Stimulated activated CD8-positive, alpha-beta memory T cell treated with anti-CD3 and anti-CD28 coated beads, Interleukin-4, amount 100 ng/mL, for 1 hour (primary cell): ENCODE results near the gene SMIM3.
"Not testable (repeated sequence)": the region's sequence is repeated elsewhere in the genome, so short reads cannot be mapped to it uniquely, and the experiment has no call there.

Source experiments
- DNase-seq, 2 donors: peaks; one replicate each; pipeline ENCODE4 v3.0.0-alpha.2; 2020; ENCODE audit warnings: low read depth in 2 of 2, low spot score in 1 of 2

Gene SMIM3, protein sequence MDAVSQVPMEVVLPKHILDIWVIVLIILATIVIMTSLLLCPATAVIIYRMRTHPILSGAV

DNA sequence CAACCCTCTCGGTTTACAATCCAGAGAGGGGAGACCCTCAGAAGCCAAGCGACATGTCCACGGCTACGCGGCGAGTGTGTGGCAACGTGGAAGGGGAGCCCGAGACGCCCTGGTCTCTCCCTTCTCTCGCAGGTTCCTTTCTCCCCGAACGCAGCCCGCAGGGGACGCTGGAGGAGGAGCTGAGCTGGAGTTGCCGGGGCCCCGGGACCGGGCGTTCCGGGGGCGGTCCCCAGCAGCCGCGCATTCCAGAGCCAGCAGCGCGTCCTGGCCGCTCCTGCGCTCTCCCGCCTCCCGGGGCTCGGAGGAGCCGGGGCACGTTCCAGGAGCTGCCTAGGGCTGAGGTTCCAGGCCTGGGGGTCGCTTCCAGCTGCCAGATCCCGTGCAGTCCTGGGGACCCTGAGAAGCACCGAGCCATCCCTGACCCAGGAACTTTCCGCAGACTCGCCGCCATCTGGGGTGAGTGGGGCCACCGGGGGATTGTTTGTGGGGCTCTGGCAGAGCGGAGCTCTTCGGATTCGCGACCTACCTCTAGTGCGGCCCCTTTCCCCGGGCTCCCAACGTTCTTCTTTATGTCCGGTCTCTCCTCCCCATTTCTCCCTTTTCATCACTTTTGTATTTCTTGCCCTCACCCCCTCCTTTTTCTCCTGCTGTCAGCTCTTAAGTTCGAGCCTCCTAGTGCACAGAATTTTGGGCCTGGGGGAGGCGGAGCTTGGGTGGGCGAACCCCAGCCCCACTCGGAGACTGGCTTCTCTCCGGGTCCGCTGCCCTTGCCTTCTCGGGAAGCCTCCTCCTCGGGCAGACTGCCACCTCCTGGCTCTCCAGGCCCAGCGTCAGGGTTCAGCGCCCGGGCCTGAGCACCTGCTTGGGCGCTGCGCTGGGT is at the start of gene SMIM3:
TSS of gene SMIM3 (plus strand) at position 241 of the 880 bp plus-strand sequence. CDS start 16,684 bp downstream, outside the sequence.
- DNase-seq, result peak in 1 of 2 donors; percentile 46

DNA sequence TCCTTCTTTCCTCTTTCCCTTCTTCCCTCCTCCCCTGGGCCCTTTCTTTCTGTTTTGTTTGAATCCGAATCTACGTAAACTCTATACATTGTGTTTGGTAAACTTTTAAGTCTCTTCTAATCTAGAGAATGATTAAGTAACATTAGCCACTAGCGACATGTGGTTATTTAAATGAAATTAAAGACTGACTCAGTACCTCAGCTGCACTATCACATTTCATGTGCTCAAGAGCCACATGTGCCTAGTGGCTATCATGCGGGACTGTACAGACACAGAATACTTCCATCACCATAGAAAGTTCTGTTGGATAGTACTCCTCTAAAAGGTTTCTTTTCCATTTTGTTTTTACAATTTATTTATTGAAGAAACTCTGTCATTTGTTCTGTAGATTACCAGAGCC is 48.7 kb upstream of the SMIM3 start:
- no peak for DNase-seq

DNA sequence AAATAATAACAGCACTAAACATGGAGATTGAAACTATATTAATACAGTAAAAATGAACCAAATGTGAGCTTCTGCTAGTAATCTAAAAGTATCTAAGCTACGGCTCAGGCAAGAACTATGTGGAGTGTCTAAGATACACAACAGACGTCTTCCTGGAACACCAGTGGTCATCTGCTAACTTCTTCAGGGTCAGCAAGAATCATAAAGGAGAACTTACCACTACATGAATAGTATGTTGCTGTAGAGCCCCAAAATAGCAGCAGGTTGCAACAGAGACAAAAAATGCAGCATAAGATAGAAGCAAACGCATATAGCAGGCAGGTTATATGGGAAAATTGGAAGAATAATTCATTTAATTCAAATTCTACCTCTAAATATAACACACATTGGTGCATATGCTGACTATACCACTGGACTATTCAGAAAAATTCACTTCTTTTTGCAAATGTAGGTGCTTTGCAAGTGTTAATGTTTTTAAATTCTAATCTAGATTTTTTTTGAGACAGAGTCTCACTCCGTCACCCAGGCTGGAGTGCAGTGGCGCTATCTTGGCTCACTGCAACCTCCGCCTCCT is 46.8 kb upstream of the SMIM3 start:
- DNase-seq, result no peak

DNA sequence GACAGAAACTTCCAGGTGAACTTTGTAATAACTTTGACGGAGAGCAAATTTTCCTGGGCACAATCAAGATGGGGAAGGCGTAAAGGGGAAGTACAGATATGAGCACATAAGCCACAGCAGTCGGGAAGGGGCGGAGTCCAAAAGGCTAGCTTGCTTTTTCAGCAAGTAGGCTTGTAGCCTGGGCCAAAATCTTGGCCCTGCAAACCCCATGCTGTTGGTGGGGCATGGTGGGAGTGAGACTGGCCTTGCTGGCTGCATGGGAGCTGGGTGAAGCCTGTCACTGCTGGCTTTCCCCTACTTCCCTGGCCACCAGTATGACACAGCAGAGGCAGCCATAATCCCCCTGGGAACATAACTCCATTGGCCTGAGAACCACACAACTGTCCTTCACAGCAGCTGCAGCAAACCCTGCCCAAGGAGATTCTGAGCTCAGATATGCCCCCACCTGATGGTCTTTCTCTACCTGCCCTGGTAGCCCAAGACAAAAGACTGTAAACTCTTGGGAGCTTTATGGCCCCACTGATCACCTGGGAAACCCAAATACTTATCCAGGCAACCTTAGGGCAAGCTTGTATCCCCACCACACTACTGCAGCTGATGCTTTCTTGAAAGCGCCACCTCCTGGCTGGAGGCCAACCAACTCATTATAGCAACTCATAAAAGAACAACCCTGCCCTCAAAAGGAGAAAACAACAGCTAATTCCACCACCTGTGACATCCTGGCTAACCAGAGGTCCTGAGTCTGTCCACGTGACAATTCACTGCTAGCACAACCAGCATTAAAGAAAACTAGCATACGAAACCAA is 43.8 kb upstream of the SMIM3 start:
- no peak for DNase-seq

DNA sequence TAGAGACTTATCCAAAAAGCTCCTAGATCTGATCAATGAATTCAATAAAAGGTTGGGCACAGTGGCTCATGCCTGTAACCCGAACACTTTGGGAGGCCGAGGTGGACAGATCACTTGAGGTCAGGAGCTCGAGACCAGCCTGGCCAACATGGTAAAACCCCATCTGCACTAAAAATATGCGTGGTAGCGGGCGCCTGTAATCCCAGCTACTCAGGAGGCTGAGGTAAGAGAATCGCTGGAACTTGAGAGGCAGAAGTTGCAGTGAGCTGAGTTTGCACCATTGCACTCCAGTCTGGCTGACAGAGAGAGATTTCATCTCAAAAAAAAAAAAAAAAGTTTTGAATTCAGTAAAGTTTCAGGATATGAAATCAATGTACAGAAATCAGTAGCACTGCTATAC is 39.7 kb upstream of the SMIM3 start:
- DNase-seq, result no peak

DNA sequence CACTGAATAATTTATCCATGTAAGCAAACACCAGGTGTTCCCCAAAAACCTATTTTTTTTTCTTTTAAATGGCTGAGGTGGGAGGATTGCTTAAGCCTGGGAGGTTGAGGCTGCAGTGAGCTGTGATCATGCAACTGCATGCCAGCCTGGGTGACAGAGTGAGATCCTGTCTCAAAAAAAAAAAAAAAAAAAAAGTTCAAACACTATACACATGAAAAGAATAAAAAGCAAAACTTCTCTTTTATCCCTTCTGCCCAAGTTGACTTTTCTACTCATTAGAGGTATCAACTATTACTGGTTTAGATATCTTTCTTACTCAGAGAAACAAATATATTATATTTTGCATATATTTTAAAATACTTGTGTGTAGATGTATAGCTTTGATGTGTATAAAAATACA is 37.6 kb upstream of the SMIM3 start:
- DNase-seq, result no peak

DNA sequence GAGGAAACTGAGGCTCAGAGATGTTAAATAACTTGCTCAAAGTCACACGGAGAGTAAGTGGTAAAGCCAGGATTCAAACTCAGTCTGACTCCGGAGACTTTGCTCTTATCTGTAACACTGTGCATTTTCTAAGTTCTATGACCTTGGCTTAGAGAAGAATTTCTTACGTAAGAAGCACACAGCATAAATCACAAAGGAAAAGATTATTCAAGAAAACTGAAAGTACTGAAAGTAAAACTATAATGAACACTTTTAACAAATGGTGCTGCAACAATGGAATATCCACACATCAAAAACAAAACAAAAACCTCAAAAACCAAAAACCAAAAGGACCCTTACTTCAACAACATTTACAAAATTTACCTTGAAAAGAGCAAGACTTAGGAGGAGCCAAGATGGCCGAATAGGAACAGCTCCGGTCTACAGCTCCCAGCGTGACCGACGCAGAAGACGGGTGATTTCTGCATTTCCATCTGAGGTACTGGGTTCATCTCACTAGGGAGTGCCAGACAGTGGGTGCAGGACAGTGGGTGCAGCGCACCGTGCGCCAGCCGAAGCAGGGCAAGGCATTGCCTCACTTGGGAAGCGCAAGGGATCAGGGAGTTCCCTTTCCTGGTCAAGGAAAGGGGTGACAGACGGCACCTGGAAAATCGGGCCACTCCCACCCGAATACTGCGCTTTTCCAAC is 36.0 kb upstream of the SMIM3 start:
- not testable (repeated sequence) for DNase-seq

DNA sequence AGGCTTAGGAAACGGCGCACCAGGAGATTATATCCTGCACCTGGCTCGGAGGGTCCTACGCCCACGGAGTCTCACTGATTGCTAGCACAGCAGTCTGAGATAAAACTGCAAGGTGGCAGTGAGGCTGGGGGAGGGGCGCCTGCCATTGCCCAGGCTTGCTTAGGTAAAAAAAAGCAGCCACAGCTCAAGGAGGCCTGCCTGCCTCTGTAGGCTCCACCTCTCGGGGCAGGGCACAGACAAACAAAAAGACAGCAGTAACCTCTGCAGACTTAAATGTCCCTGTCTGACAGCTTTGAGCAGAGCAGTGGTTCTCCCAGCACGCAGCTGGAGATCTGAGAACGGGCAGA is 35.4 kb upstream of the SMIM3 start:
- not testable (repeated sequence) for DNase-seq

DNA sequence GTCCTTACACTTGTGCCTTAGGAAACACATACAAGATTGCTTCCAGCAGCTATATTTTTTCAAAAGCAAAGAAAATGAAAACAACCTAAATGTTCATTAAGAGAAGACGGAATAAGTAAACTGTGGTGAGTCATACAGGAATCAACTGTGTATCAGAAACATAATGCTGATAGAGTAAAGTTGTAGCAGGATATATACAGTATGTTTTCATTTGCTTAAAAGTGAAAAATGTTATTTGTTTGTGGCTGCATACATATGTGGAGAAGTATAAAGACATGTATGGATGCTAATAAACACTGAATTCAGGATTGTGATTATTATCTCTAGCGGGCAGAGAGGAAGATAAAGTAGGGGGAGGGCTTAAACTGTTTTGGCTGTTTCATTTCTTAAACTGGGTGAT is 28.1 kb upstream of the SMIM3 start:
- no peak for DNase-seq

DNA sequence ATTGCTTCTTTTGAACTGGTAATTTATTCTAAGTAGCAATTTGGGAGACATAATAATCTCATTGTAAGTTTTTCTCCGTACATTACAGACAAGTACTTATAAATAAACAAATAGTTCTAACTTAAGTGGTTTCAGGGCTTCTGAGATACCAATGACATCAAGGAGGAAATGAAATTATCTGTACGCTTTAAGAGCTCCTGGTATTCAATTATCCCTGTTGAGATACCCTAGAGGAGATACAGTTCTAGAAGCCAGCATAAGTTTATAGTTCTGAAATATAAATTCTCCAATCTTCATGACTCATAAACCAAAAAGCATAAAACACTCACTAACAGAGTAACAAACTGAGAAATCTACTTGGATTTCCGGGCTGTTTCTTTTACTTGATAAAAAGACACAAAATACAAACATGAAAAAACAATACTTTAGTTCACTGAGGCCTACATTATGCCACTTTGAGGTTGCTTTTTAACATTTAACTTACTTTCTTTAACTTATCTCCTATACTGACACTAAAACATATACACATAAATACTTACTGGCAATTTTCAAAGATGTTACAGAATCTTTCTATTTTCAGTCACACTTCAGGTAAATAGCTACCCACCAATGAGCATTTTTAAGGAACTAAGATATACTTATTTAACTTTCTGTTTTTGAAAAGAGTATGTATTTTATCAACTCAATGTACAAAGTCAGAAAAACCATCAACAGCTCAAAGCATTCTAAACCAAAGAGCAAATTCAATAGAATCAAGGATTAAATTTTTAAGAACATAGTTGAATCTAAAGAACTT is 27.3 kb upstream of the SMIM3 start:
- no peak for DNase-seq

DNA sequence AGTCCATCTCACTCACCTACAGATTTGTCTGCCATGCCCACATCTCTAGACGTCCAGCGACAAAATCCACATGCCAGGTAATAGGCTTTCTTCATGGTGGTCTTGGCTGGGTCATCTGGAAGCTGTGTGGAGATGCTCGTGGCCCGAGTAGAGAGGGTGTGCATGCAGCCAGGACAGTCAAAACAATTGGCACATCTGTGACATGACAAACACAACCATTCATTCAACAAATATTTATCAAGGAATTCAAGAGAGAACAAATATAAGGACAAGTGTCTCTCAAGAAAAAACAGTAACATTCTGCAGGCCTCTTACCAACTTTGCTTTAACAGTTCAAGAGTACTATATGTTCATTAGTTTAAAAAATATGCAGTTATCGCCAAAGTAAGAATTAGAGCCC is 25.1 kb upstream of the SMIM3 start:
- DNase-seq, result no peak

DNA sequence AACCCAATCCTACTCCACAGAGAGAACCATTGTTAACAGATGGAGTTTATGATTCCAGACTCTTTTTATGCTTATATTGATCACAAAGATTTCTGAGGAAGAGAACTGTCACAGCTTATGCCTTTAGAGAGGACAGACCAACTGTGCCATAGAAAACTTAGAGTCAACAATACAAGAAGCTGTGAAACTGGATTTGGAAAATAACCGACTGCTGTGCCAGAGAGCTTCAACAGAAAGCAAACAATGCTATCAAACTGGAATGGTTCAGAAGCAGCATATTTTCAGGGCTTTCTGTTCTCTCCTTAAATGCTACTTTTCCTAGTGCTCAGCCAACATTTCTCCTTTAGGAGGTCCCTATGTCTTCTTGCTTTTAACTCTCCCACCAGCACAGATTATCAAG is 24.7 kb upstream of the SMIM3 start:
- no peak for DNase-seq

DNA sequence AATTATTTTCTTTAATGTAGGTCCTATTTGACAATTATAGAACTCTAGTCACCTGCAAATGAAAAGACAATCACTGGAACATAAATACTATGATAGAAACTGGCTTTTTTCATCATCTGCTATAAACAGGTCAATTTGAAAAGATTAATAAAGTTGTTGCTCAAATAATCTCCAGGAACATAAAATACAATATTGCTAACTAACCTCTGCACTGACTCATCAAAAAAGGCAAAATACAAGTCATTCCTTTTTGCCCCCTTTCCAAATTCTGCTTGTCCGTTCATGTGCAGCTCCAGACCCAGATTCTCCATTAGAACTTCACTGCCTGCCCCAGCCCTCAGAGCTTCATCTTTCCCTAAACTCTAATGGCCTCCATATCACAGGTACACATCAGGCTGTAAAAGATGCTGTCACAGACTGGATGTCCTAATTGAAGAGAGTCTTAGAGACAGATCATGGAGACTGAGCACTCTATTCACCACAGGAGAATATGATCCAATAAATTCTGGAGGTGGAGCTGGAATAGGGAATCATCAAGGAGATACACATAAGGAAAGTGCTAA is 21.4 kb upstream of the SMIM3 start:
- no peak for DNase-seq

DNA sequence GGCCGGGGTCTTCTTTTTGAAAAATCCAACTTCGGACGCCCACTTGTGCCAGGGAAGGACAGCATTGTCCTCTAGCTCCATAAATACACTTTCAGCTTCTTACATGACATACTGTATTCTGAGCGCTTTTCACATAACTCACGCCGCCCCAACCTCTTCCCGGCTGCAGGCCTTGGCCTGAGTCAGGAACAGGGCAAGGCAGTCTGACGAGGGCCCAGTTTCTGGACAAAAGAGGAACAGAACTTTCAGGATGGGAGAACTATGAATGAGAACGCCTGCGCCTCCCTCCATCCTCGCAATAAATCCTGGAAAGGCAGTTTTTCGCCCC is 20.4 kb upstream of the SMIM3 start:
- no peak for DNase-seq

DNA sequence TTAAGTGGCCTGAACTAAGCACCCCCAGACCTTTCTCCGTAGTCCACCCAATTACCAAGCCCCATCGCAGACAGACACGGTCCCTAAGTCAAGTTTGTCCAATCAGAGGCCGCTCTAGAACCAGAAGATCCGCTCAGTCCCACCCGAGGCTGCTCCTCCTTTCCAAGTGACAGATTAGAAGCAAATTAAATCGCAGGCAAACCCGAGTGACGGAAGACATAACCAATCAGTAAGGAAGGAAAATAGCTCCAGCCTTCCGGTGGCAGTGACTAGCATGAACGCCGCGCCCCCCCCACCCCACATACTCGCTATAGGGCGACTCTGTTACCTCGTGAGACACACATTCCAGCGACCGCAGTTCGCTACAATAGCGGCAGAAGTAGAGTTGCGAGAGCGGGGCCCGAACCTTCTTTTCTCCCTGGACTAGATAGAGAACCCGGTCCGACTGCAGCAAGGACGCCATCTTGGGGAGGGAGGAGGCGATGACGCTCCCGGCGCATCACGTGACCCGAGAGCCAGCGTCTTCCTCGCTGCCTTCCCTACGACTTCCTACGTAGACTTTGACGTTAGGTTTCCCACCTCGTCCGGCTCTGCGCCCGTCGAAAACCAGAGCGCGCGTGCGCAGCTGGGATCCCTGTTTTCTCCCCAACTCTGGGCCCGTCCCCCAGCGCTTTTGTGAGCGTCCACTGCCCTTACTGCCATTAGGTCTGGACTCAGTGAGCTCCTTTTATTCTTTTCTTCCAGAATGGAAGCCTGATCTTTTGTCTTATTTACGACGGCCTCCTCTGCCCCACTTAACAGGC is 19.8 kb upstream of the SMIM3 start, which contains the start of gene DCTN4:
TSS of gene DCTN4 (minus strand) at position 487 of the 803 bp plus-strand sequence. CDS start at position 463, 24 bp downstream.
- peak; percentile 86 for DNase-seq

DNA sequence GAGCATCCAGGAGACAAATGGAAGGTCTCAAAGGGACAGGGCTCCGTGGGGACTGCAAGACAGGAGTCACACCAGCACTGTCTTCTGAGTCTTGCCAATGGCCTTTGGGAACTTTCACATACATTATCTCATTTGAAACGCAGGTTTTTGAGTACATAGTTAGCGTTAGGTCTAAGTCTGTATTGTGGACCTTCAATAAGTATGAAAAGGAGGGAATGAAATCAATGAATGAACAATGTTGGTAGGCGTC is 19.3 kb upstream of the SMIM3 start:
- DNase-seq, result no peak

DNA sequence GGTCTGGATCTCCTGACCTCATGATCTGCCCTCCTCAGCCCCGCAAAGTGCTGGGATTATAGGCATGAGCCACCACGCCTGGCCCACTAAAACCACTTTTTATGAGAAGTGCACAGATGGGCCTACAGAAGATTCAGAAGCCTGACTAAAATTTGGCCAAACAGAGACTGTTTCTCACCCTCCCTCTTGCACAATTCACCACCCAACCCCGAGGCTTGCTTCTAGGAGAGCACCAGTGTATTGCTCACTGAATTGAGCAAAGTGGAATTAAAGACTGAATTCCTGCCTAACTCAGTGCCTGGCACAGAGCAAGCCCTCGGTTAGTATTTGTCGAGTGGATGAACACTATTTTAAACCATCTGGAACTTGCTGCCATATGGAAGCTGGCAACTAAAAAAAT is 16.3 kb upstream of the SMIM3 start:
- DNase-seq, result no peak

DNA sequence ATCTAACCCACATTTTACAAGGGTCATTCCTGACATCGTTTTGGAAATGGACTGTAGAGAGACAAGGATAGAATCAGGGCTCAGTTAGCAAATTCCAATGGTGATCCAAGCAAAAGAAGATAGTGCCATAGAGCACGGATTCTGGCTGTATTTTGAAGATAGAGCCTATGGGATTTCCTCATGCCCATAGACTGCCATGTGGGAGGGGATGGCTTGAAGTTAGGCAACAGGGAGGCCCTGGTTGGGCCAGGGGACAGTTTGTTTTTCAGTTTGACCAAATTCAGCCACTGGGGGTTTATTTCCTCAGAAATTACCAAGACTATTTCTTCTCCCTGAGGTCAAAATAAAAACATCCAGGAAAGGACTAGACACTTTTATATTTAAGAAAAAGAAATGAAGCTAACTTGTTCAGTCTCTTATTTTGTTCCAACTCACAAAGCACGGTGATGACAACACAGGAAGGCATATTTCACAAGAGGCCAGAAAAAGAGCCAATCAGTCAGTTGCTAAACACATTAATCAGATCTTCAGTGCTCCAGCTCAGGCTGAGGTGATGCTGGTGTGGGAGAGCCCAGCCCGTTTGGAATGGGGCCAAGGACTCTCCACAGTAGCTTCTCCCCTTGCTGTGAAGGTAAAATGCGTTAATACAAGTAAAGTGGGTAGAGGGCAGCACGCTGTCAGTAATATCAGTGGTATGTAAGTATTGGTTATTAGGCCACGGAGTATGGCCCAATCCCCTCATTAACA is 15.4 kb upstream of the SMIM3 start:
- DNase-seq, result no peak

DNA sequence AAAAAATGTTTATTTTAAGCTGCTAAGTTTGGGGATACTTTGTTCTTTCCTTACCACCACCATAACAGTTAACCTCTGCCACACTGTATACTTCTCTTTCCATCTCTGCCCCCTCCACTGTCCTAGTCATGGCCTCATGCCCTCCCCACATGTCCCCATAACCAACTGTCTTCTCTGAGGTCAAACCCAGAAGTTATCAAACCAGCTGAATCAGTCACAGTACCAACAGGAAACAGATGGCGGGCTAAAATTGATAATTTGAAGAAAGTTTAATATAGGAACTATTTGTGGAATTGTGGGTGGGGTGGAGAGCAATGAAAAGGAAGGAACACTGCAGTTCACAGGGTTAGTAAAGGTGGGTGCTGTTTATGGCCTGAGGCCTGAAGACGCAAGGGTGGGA is 14.0 kb upstream of the SMIM3 start:
- DNase-seq, result no peak
